GM23338 (cell line): Measurements from ENCODE around the gene NUP214. TPM values are rescaled to one million over a fixed set of nuclear protein-coding genes. Genes with fewer than 3 reads are reported as not detected.

Source experiments
- ATAC-seq: fragments of 200-7000 bp; cut with Tn5 transposase; 3 replicates; pipeline ENCODE4 v1.9.1; 2020
- DNase-seq: peaks from one replicate; pipeline ENCODE4 v3.0.0-alpha.2; 2015; ENCODE audit warnings: low spot score
- H2AFZ ChIP-seq: fragments of 200-600 bp; sonication (generic); 2 replicates; pipeline ENCODE4 v1.8.0; 2016; ENCODE audit warnings: antibody characterized with exemption, mild to moderate bottlenecking, moderate library complexity
- H3F3A ChIP-seq: fragments of 200-600 bp; sonication (generic); replicated peaks from 2 replicates; pipeline ENCODE4 v1.8.0; 2017; ENCODE audit warnings: antibody characterized with exemption, mixed run types, low read depth
- H3K27ac ChIP-seq: fragments of 200-600 bp; sonication (generic); 2 replicates; pipeline ENCODE4 v1.6.1; 2016; ENCODE audit warnings: low read depth
- H3K27me3 ChIP-seq: fragments of 200-600 bp; sonication (generic); 2 replicates; pipeline ENCODE4 v1.8.0; 2016; ENCODE audit warnings: mild to moderate bottlenecking, mixed run types, moderate library complexity; ENCODE audit not compliant: insufficient read depth
- H3K36me3 ChIP-seq: fragments of 200-600 bp; sonication (generic); 2 replicates; pipeline ENCODE4 v1.8.0; 2016; ENCODE audit warnings: mild to moderate bottlenecking; ENCODE audit not compliant: insufficient read depth
- H3K4me1 ChIP-seq: fragments of 200-600 bp; sonication (generic); 2 replicates; pipeline ENCODE4 v1.8.0; 2016; ENCODE audit warnings: mild to moderate bottlenecking, moderate library complexity; ENCODE audit not compliant: insufficient read depth
- H3K4me2 ChIP-seq: fragments of 200-600 bp; sonication (generic); 2 replicates; pipeline ENCODE4 v1.7.1; 2017; ENCODE audit warnings: mixed run types
- H3K4me3 ChIP-seq: fragments of 200-600 bp; sonication (generic); 2 replicates; pipeline ENCODE4 v1.6.1; 2016; ENCODE audit warnings: mixed run types
- H3K79me2 ChIP-seq: fragments of 200-600 bp; sonication (generic); replicated peaks from 2 replicates; pipeline ENCODE4 v1.8.0; 2017; ENCODE audit warnings: mild to moderate bottlenecking; ENCODE audit not compliant: insufficient read depth
- H3K9me2 ChIP-seq: fragments of 200-600 bp; sonication (generic); 2 replicates; pipeline ENCODE4 v1.8.0; 2017; ENCODE audit not compliant: insufficient read depth
- H4K20me1 ChIP-seq: fragments of 200-600 bp; sonication (generic); replicated peaks from 2 replicates; pipeline ENCODE4 v1.8.0; 2017; ENCODE audit warnings: mild to moderate bottlenecking; ENCODE audit not compliant: insufficient read depth
- H3K27ac Mint-ChIP-seq: 2 replicates; pipeline ENCODE4 v1.8.0; 2020; ENCODE audit warnings: inconsistent platforms, mild to moderate bottlenecking, moderate library complexity, mixed read lengths
- H3K27me3 Mint-ChIP-seq: 3 replicates; pipeline ENCODE4 v1.8.0; 2022; ENCODE audit warnings: low read depth, mild to moderate bottlenecking, moderate library complexity, mixed read lengths, inconsistent platforms; ENCODE audit not compliant: insufficient read depth, poor library complexity
- H3K36me3 Mint-ChIP-seq: 3 replicates; pipeline ENCODE4 v1.8.0; 2021; ENCODE audit warnings: low read depth, mild to moderate bottlenecking, inconsistent platforms, moderate library complexity, mixed read lengths
- H3K4me1 Mint-ChIP-seq: 3 replicates; pipeline ENCODE4 v1.8.0; 2020; ENCODE audit warnings: mild to moderate bottlenecking, inconsistent platforms, mixed read lengths
- H3K4me3 Mint-ChIP-seq: 3 replicates; pipeline ENCODE4 v1.8.0; 2021; ENCODE audit warnings: moderate library complexity, mild to moderate bottlenecking, inconsistent platforms, mixed read lengths
- H3K9me3 Mint-ChIP-seq: 3 replicates; pipeline ENCODE4 v1.8.0; 2020; ENCODE audit warnings: moderate library complexity, mild to moderate bottlenecking, inconsistent platforms, mixed read lengths
- CREB1 ChIP-seq: fragments of 250-450 bp; sonication (Bioruptor Pico); IDR thresholded peaks from 2 replicates; pipeline ENCODE4 v1.5.0; 2020; ENCODE audit warnings: low read depth, mild to moderate bottlenecking, moderate library complexity
- ETS1 ChIP-seq: IDR thresholded peaks from 2 replicates; pipeline ENCODE4 v1.6.1; 2016; ENCODE audit warnings: antibody characterized with exemption
- EZH2 ChIP-seq: fragments of 200-600 bp; sonication (generic); IDR thresholded peaks from one replicate; pipeline ENCODE4 v1.8.0; 2017; ENCODE audit warnings: antibody characterized with exemption, mild to moderate bottlenecking, low read depth; ENCODE audit not compliant: unreplicated experiment
- JUNB ChIP-seq: IDR thresholded peaks from one replicate; pipeline ENCODE4 v1.6.1; 2016; ENCODE audit warnings: antibody characterized with exemption; ENCODE audit not compliant: unreplicated experiment
- NANOG ChIP-seq: IDR thresholded peaks from 2 replicates; pipeline ENCODE4 v1.6.1; 2016; ENCODE audit warnings: antibody characterized with exemption, borderline replicate concordance
- STAT1 ChIP-seq: IDR thresholded peaks from one replicate; pipeline ENCODE4 v1.6.1; 2016; ENCODE audit warnings: antibody characterized with exemption; ENCODE audit not compliant: unreplicated experiment
- ZNF462 ChIP-seq: fragments of 250-450 bp; sonication (Bioruptor Pico); IDR thresholded peaks from 2 replicates; pipeline ENCODE4 v1.5.0; 2020; ENCODE audit warnings: mild to moderate bottlenecking, moderate library complexity
- polyA plus RNA-seq: library from polyadenylated mRNA; unstranded; fragments of >200 nt; fragmentation: Nextera tagmentation; extraction: Ambion mirVana; gene quantifications from 2 replicates; pipeline ENCODE4 v1.2.1, GENCODE V29; 2016
- total RNA-seq: library from RNA; depleted of rRNA; stranded (reverse); fragments of >200 nt; shearing (Covaris generic); gene quantifications from 2 replicates; pipeline ENCODE4 v1.2.3, GENCODE V29; 2014
- TF ChIP-seq, protein P1 (sequence below), 2 experiments: fragments of 200-600 bp in 1 of 2; sonication (generic) in 1 of 2; conservative IDR thresholded peaks; 2 replicates each; pipeline versions ENCODE4 v1.5.1 to v1.6.1; 2016 to 2017; ENCODE audit warnings: antibody characterized with exemption in 2 of 2, low read depth in 2 of 2, mild to moderate bottlenecking in 2 of 2, moderate library complexity in 1 of 2
- TF ChIP-seq, protein P2 (sequence below): IDR thresholded peaks from one replicate; pipeline ENCODE4 v1.6.1; 2018; ENCODE audit warnings: antibody characterized with exemption; ENCODE audit not compliant: unreplicated experiment

NUP214 gene
- total and polyA plus RNA-seq, 2 experiments from 2014 or later: 36.0 to 57.0 TPM

GRCh38 chr9:131121346-131121745, 4.0 kb upstream of the NUP214 start:
- H2AFZ ChIP-seq: no peak overlapping the region
- peaks cover 5% of the 10 kb centered on the region for H3K4me1 ChIP-seq
- no peak overlapping the region for H3K27ac ChIP-seq
- no peaks in the 10 kb centered on the region; the same call in none of the 2 replicates for H4K20me1 ChIP-seq
- no peak for TF ChIP-seq ZNF462 (CRISPR knock-in tag)
- no peak for TF ChIP-seq STAT1
- TF ChIP-seq, protein P1, sequence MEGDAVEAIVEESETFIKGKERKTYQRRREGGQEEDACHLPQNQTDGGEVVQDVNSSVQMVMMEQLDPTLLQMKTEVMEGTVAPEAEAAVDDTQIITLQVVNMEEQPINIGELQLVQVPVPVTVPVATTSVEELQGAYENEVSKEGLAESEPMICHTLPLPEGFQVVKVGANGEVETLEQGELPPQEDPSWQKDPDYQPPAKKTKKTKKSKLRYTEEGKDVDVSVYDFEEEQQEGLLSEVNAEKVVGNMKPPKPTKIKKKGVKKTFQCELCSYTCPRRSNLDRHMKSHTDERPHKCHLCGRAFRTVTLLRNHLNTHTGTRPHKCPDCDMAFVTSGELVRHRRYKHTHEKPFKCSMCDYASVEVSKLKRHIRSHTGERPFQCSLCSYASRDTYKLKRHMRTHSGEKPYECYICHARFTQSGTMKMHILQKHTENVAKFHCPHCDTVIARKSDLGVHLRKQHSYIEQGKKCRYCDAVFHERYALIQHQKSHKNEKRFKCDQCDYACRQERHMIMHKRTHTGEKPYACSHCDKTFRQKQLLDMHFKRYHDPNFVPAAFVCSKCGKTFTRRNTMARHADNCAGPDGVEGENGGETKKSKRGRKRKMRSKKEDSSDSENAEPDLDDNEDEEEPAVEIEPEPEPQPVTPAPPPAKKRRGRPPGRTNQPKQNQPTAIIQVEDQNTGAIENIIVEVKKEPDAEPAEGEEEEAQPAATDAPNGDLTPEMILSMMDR (conservative IDR thresholded peaks at IDR 0.05; ENCODE audit: low read depth in 2 of 2): no peak
- TF ChIP-seq EZH2: no peak
- TF ChIP-seq ETS1: no peak
- TF ChIP-seq, protein P2, sequence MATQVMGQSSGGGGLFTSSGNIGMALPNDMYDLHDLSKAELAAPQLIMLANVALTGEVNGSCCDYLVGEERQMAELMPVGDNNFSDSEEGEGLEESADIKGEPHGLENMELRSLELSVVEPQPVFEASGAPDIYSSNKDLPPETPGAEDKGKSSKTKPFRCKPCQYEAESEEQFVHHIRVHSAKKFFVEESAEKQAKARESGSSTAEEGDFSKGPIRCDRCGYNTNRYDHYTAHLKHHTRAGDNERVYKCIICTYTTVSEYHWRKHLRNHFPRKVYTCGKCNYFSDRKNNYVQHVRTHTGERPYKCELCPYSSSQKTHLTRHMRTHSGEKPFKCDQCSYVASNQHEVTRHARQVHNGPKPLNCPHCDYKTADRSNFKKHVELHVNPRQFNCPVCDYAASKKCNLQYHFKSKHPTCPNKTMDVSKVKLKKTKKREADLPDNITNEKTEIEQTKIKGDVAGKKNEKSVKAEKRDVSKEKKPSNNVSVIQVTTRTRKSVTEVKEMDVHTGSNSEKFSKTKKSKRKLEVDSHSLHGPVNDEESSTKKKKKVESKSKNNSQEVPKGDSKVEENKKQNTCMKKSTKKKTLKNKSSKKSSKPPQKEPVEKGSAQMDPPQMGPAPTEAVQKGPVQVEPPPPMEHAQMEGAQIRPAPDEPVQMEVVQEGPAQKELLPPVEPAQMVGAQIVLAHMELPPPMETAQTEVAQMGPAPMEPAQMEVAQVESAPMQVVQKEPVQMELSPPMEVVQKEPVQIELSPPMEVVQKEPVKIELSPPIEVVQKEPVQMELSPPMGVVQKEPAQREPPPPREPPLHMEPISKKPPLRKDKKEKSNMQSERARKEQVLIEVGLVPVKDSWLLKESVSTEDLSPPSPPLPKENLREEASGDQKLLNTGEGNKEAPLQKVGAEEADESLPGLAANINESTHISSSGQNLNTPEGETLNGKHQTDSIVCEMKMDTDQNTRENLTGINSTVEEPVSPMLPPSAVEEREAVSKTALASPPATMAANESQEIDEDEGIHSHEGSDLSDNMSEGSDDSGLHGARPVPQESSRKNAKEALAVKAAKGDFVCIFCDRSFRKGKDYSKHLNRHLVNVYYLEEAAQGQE: no peak
- no peak for TF ChIP-seq CREB1
- TF ChIP-seq NANOG: no peak
- no peak for TF ChIP-seq JUNB
- H3K4me3 ChIP-seq: no peak overlapping the region
- H3K9me2 ChIP-seq: no peaks in the 10 kb centered on the region
- H3K4me2 ChIP-seq: no peak overlapping the region
- H3K36me3 ChIP-seq: peaks cover 23% of the 10 kb centered on the region
- H3K4me3 Mint-ChIP-seq: no peak overlapping the region
- H3K27me3 Mint-ChIP-seq: peaks cover 15% of the 10 kb centered on the region
- peaks cover 52% of the 10 kb centered on the region for H3K36me3 Mint-ChIP-seq
- H3K27ac Mint-ChIP-seq: no peak overlapping the region
- peaks cover 8% of the 10 kb centered on the region for H3K79me2 ChIP-seq
- no peaks in the 10 kb centered on the region for H3K27me3 ChIP-seq
- DNase-seq: no peak
- ATAC-seq: no peak
- H3K4me1 Mint-ChIP-seq: peaks cover 8% of the 10 kb centered on the region; the same call in 1 of the 3 replicates
- no peaks in the 10 kb centered on the region for H3K9me3 Mint-ChIP-seq
- peaks cover 12% of the 10 kb centered on the region; the same call in 1 of the 2 replicates for H3F3A ChIP-seq
